ENCODE data around the gene ALG11.
"Not testable (repeated sequence)": the region's sequence is repeated elsewhere in the genome, so short reads cannot be mapped to it uniquely, and the experiment has no call there.

Gene ALG11

DNA sequence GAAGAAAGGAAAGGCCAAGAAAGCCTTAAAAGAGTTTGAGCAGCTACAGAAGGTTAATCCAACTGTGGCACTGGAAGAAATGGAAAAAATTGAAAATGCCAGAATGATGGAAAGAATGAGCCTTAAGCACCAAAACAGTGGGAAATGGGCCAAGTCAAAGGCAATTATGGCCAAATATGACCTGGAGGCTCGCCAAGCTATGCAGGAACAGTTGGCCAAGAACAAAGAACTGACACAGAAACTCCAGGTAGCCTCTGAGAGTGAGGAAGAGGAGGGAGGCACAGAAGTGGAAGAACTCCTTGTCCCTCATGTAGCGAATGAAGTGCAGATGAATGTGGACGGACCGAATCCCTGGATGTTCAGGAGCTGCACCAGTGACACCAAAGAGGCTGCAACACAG lies 17.4 kb downstream of the ALG11 start:
- DNase-seq, result no peak

DNA sequence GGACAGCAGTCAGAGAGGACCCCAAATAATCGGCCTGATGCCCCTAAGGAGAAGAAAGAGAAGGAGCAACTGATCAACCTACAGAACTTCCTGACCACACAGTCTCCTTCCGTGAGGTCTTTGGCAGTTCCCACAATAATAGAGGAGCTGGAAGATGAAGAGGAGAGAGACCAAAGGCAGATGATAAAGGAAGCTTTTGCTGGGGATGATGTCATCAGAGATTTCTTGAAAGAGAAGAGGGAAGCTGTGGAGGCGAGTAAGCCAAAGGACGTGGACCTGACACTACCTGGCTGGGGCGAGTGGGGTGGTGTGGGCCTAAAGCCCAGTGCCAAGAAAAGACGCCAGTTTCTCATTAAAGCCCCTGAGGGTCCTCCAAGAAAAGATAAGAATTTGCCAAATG lies 18.2 kb downstream of the ALG11 start:
- not testable (repeated sequence) for DNase-seq

DNA sequence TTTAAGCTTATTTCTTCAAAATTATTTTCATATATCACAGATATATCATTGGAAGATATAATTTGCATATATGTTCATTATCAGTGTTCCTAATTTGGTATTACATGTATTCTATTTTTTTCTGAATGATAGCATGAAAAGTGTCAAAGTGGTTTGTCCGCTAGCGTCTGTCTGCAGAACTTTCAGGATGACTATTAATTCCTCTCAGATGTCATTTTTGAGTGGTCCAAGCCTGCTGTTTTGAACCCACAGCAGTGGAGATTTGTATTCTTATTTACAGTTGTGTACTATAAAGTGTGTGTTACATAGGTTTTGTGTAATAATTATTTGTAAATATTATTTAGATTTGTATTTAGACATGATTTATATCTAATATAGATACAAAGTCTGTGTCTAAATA lies 20.8 kb downstream of the ALG11 start:
- no peak for DNase-seq

DNA sequence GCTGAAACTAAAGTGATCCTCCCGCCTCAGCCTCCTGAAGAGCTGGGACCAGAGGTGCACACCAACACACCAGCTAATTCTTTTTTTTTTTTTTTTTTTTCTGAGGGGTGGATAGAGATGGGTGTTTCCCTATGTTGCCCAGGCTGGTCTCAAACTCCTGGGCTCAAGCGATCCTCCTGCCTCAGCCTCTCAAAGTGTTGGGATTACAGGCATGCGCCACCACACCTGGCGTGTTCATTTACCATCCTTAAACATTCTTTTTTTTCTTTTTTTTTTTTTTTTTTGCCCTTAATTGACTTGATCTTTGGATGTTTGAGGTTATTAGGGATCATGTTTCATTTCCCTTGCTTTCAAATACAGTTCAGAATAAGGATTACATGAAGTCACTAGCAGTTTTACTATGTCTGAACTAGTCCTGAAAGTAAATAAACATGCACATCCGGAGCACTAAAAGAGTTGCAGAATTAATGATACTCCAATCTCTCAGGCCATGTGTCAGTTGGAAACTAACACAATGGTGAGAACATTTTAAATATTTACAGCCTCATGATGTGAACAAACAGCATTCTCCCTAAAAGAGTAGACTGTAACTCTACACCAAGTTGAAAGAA lies 22.5 kb downstream of the ALG11 start:
- no peak for DNase-seq

DNA sequence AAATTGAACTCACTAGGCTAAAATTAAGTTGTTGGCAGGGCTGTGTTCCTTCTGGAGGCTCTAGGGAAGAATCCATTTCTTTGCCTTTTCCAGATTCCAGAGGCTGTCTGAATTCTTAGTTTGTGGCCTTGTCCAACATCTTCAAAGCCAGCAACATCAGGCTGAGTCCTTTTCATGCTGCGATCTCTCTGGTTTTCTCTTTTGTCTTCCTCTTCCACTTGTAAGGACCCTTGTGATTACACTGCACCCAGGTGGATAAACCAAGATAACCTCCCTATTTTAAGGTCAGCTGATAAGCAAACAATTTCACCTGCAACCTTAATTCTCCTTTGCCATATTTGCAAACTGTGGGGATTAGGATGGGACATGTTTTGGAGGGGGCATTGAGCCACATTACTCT lies 23.8 kb downstream of the ALG11 start:
- no peak for DNase-seq

DNA sequence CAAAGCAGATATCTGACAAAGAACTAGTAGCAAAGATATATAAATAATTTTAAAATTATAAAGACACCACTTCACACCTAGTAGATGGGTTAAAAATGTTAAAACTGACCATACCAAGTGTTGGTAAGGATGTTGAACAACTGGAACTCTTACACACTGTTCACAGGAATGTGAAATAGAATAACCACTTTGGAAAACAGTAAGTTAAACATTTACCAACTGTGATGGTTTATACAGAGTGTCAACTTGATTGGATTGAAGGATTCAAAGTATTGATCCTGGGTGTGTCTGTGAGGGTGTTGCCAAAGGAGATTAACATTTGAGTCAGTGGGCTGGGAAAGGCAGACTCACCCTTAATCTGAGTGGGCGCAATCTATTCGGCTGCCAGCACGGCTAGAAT lies 31.5 kb downstream of the ALG11 start:
- no peak for DNase-seq

DNA sequence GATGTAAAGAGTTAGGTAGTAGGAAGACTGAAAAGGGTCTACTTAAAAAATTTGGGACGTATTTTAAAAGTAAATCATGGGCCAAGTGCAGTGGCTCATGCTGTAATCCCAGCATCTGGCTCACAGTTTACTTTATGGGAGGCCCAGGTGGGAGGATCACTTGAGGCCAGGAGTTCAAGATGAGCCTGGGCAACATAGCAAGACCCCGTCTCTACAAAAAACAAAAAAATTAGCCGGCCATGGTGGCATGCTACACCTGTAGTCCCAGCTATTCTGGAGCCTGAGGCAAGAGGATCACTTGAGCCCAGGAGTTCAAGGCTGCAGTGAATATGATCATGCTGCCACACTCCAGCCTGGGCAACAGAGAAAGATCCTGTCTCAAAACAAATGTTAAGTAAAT lies 35.3 kb downstream of the ALG11 start:
- no peak for DNase-seq

DNA sequence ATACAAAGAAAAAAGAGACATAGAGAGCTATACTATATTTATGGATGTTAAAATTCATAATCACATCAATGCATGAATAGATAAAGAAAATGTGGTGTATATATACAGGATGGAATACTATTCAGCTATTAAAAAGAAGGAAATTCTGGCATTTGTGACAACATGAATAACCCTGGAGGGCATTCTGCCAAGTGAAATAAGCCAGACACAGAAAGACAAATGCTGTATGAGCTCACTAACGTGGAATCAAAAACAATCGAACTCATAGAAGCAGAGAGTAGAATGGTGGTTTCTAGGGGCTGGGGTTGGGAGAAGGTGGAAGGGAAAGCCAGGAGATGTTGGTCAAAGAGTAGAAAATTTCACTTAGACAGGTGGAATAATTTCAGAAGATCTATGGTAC lies 36.3 kb downstream of the ALG11 start:
- no peak for DNase-seq

DNA sequence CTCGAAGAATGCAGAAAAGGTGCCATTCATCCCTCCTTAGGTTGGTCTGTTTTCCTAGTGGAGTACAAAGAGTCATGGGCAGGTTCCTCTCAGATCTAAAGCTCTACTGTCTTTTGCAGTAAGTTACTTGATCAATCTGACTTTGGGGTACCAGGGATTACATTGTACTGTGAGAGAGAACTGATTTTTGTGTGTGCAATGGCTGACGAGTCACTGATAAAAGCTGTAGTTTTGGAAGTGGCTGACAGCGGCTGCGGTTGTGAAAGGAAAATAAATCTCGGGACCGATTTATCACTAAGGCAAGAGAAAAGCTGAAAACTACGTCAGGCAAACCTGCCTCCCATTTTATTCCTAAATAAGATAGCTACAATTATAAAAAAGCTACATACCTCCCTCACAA lies 39.2 kb downstream of the ALG11 start:
- DNase-seq, result no peak

DNA sequence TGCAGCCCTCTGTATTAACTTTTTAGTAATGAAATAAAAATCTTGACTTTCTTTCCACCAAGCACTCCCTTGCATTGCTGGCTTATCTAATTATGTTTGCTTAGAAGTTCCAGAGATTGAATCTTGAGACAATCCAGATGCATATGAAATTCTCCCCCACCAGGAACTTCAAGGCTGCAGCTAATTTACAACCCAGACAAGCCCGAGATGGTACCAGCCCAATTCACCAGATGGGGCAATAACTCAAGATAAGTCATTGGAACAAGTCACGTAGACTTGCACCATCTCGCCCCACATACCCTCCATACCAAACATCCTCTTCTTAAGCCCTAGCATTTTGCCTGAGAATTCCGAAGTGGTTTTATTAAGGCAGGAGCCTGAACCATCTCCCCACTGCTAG lies 41.3 kb downstream of the ALG11 start:
- no peak for DNase-seq

DNA sequence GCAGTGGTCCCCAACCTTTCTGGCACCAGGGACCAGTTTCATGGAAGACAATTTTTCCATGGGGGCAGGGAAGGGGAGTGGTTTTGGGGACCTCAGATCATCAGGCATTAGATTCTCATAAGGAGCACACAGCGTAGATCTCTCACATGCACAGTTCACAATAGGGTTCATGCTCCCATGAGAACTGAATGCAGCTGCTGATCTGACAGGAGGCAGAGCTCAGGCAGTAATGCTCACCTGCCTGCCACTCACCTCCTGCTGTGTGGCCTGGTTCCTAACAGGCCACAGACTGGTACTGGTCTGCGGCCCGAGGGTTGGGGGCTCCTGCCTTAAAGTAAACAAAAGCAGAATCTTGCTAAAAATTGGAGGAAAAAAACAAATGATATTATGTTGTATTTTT lies 48.9 kb downstream of the ALG11 start:
- DNase-seq, result not testable (repeated sequence)

DNA sequence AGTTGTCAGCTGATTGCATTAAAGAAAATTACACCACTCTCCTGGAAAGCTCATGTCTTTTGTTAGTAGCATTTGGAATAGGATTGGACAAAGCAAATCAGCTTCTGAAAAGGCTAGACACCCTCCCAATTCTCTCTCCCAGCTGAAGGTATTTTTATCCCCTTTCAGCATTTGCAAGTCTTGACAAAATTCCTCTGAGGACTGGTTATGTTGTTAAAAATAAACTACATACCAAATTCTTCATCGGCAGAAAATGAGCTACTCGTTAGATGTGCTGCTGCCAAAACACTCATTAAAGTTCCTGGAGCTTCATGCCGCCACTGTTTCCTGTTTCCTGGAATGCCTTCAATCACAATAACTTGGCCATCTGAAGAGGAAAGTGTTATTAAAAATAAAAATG lies 49.4 kb downstream of the ALG11 start:
- no peak for DNase-seq

DNA sequence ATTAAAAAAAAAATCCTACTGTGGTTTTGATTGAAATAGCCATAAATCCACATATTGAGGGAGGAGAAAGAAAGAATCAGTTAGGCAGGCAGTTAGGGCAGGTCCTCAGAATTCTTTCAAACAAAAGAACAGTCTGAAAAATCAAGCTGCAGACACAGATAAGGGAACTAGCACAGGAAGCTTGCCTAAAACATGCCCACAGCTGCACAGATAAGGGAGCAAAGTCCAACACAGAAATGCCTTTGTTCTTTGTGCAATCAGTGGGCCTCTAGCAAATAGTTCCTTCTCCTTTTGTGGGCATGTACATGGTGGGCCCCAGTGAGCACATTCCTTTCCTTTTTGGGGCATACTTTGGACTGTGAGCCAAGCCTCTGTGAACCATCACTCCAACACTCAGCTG lies 55.0 kb downstream of the ALG11 start:
- no peak for DNase-seq

DNA sequence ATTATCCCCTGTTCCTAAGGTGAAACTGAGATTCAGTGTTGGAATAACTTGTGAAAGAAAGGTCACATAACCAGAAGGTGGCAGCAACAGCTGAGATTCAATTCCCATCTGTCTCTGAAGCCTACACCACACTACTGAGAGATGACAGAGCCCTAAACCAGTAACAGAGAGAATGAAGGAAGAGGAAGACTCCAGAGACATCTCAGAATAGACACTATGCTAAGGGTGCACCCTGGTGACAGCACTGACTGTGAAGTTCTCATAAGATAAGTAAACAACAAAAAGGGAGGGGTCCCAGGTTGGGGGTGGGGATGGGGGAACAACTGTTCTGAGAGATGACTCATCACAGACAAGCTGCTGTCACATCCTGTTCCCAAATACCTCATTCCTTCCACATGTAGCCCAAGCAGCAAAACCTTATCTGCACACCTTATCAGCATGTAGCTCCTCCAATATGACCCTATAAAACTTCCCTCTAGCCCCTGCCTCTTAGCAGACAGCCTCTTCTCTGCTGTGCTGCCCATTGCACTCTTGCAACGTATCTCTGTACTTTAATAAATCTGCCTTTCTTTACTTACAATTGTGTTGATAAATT lies 58.8 kb downstream of the ALG11 start:
- DNase-seq, result no peak

Measured in CD4-positive, alpha-beta T cell treated with Interleukin-4 for 1 hour (primary cell).